Measurements from ENCODE around the gene FAM107B. TPM values are rescaled to one million over a fixed set of nuclear protein-coding genes. Genes with fewer than 3 reads are reported as not detected.

The FAM107B gene
- total RNA-seq, 1 experiment from 2014 or later: 41.6 TPM

GRCh38 chr10:14605231-14605925, 169.3 kb downstream of the FAM107B start:
- CTCF ChIA-PET: no interaction called here
- H3K9me3 ChIP-seq (ENCODE audit: control insufficient read depth in 1 of 2, insufficient read depth in 1 of 2, low read depth in 1 of 2, low read length in 2 of 2): no peaks in the 10 kb centered on the region
- peak overlapping the region; percentile 92 for H3K4me2 ChIP-seq (ENCODE audit: low read length)
- no peaks in the 10 kb centered on the region for H3K9me2 ChIP-seq (ENCODE audit: insufficient read depth)
- H3K4me1 ChIP-seq (ENCODE audit: control insufficient read depth in 1 of 2, insufficient read depth in 2 of 2, low read length in 2 of 2): peaks cover 27 to 39% of the 10 kb centered on the region in 2 experiments
- no TSS peak for BruUV-seq (replicated peaks)
- peak; percentile 15 for DNase-seq (ENCODE audit: low read depth, low spot score)
- H3K36me3 ChIP-seq (ENCODE audit: control insufficient read depth in 1 of 2, insufficient read depth in 2 of 2, low read length in 2 of 2): no peaks in the 10 kb centered on the region
- POLR2A ChIA-PET: no interaction called here
- H3K79me2 ChIP-seq (ENCODE audit: insufficient read depth, low read length): no peaks in the 10 kb centered on the region
- peak overlapping the region; percentile 98 for H2AFZ ChIP-seq (ENCODE audit: low read depth, low read length, poor library complexity, severe bottlenecking)
- H3K27ac ChIP-seq (ENCODE audit: low read depth, low read length): no peak overlapping the region
- no peak for ATAC-seq
- no peak overlapping the region for H3K9ac ChIP-seq (ENCODE audit: low read length)
- no peaks in the 10 kb centered on the region for H4K20me1 ChIP-seq (ENCODE audit: insufficient read depth)
- no peaks in the 10 kb centered on the region for H3K27me3 ChIP-seq (ENCODE audit: insufficient read depth, low read length)
- H3K4me3 ChIP-seq (replicated peaks in 1 of 2; ENCODE audit: low read depth in 1 of 2, low read length in 2 of 2): peak overlapping the region in 1 of 2 experiments; percentile 56; a peak in 2 of 4 replicates
- no peak for TF ChIP-seq CBX3 (IDR thresholded peaks at IDR 0.05; ENCODE audit: low read depth)
- peak; percentile 34; the same call in 1 of the 2 replicates for TF ChIP-seq FOSL1 (IDR thresholded peaks at IDR 0.05; ENCODE audit: low read depth)
- TF ChIP-seq SIN3A (IDR thresholded peaks at IDR 0.05; ENCODE audit: low read depth): no peak
- no peak for TF ChIP-seq ELF1 (IDR thresholded peaks at IDR 0.05; ENCODE audit: borderline replicate concordance, low read depth)
- RAD21 ChIA-PET (ENCODE audit: low non-redundant PET in 1 of 2, low total read pairs in 2 of 2, uncharacterized antibody in 2 of 2, unreplicated experiment in 2 of 2): no interaction called here
- intact Hi-C loops (cut with micrococcal nuclease): no loop called here

- BruUV-seq (replicated peaks): no TSS peak
- H3K9me3 ChIP-seq (ENCODE audit: control insufficient read depth in 1 of 2, insufficient read depth in 1 of 2, low read depth in 1 of 2, low read length in 2 of 2): no peaks in the 10 kb centered on the region
- peak; percentile 88 for ATAC-seq
- no peak overlapping the region; the same call in 1 of the 2 replicates for H3K27ac ChIP-seq (ENCODE audit: low read depth, low read length)
- peak; percentile 18 for DNase-seq (ENCODE audit: low read depth, low spot score)
- H3K4me3 ChIP-seq (replicated peaks in 1 of 2; ENCODE audit: low read depth in 1 of 2, low read length in 2 of 2): peak overlapping the region; percentile 60 to 67
- intact Hi-C loops (cut with micrococcal nuclease): no loop called here
- no peaks in the 10 kb centered on the region for H3K36me3 ChIP-seq (ENCODE audit: control insufficient read depth in 1 of 2, insufficient read depth in 2 of 2, low read length in 2 of 2)
- no peaks in the 10 kb centered on the region for H3K27me3 ChIP-seq (ENCODE audit: insufficient read depth, low read length)
- ChIA-PET POLR2A (no interaction called here), CTCF (no interaction called here), RAD21 (ENCODE audit: low non-redundant PET in 1 of 2, low total read pairs in 2 of 2, uncharacterized antibody in 2 of 2, unreplicated experiment in 2 of 2) (no interaction called here)
- peak overlapping the region; percentile 48 for H3K9ac ChIP-seq (ENCODE audit: low read length)
- peaks cover 27 to 39% of the 10 kb centered on the region in 2 experiments for H3K4me1 ChIP-seq (ENCODE audit: control insufficient read depth in 1 of 2, insufficient read depth in 2 of 2, low read length in 2 of 2)
- peak; percentile 54 for TF ChIP-seq EGR1 (IDR thresholded peaks at IDR 0.05; ENCODE audit: low read depth)
- no peak for TF ChIP-seq JUND (IDR thresholded peaks at IDR 0.05)
- TF ChIP-seq SP1 (IDR thresholded peaks at IDR 0.05; ENCODE audit: low read depth): peak; percentile 14; the same call in 1 of the 2 replicates
- no peak for TF ChIP-seq ATF3 (IDR thresholded peaks at IDR 0.05)
- TF ChIP-seq SIN3A (IDR thresholded peaks at IDR 0.05; ENCODE audit: low read depth): no peak
- 0 out of 2 replicates have a peak, but pooled peaks have one; percentile 7 for TF ChIP-seq ZFX (IDR thresholded peaks at IDR 0.05)
- peak; percentile 67 for TF ChIP-seq POLR2AphosphoS5 (IDR thresholded peaks at IDR 0.05; ENCODE audit: low read depth, low read length)
- H3K9me2 ChIP-seq (ENCODE audit: insufficient read depth): no peaks in the 10 kb centered on the region
- peak overlapping the region; percentile 92 for H3K4me2 ChIP-seq (ENCODE audit: low read length)
- H3K79me2 ChIP-seq (ENCODE audit: insufficient read depth, low read length): no peaks in the 10 kb centered on the region
- no peaks in the 10 kb centered on the region for H4K20me1 ChIP-seq (ENCODE audit: insufficient read depth)
- H2AFZ ChIP-seq (ENCODE audit: low read depth, low read length, poor library complexity, severe bottlenecking): peak overlapping the region; percentile 98
Observed at GRCh38 chr10:14604181-14605142, 170.2 kb downstream of the FAM107B start.
